IMR-90 (cell line): ENCODE data around the gene ZFR.

Experiments
- BHLHE40 ChIP-seq: fragments of 150-350 bp; IDR thresholded peaks from 2 replicates; pipeline ENCODE4 v1.6.1; 2016; ENCODE audit warnings: mild to moderate bottlenecking, low read depth, low read length
- CEBPB ChIP-seq: IDR thresholded peaks from 2 replicates; pipeline ENCODE4 v1.6.1; 2012; ENCODE audit warnings: low read depth, low read length, improper control_type of control experiment
- CHD1 ChIP-seq: IDR thresholded peaks from 2 replicates; pipeline ENCODE4 v1.6.1; 2012; ENCODE audit warnings: low read depth, low read length, improper control_type of control experiment
- CTCF ChIP-seq: conservative IDR thresholded peaks from 2 replicates; pipeline ENCODE4 v1.5.1; 2012; ENCODE audit warnings: mild to moderate bottlenecking, low read depth, low read length, improper control_type of control experiment
- FOS ChIP-seq: fragments of 150-350 bp; IDR thresholded peaks from 2 replicates; pipeline ENCODE4 v1.6.1; 2016; ENCODE audit warnings: low read depth, low read length
- MAZ ChIP-seq: IDR thresholded peaks from 2 replicates; pipeline ENCODE4 v1.6.1; 2012; ENCODE audit warnings: low read depth, mild to moderate bottlenecking, low read length, improper control_type of control experiment, moderate library complexity, borderline replicate concordance
- POLR2A ChIP-seq: IDR thresholded peaks from 2 replicates; pipeline ENCODE4 v1.6.1; 2012; ENCODE audit warnings: mild to moderate bottlenecking, low read depth, low read length
- RAD21 ChIP-seq: IDR thresholded peaks from 2 replicates; pipeline ENCODE4 v1.6.1; 2012; ENCODE audit warnings: low read length, improper control_type of control experiment
- SMC3 ChIP-seq: fragments of 150-350 bp; IDR thresholded peaks from 2 replicates; pipeline ENCODE4 v1.6.1; 2016; ENCODE audit warnings: low read depth, mild to moderate bottlenecking, antibody characterized with exemption, low read length, moderate library complexity
- USF2 ChIP-seq: fragments of 150-350 bp; IDR thresholded peaks from 2 replicates; pipeline ENCODE4 v1.6.1; 2017; ENCODE audit warnings: mild to moderate bottlenecking, antibody characterized with exemption, low read length, low read depth

- no peak for TF ChIP-seq RAD21
- TF ChIP-seq CTCF: no peak
- no peak for TF ChIP-seq POLR2A
- no peak for TF ChIP-seq BHLHE40
- no peak for TF ChIP-seq FOS
- no peak for TF ChIP-seq CEBPB
- TF ChIP-seq SMC3: no peak
- no peak for TF ChIP-seq CHD1
- no peak for TF ChIP-seq USF2
- no peak for TF ChIP-seq MAZ
Measured at GRCh38 chr5:32353420-32353819, 91.1 kb downstream of the ZFR start.
